Fibroblast of gingiva (primary cell): ENCODE data around the gene CTSC.

ENCODE experiments used
- DNase-seq: peaks from one replicate; pipeline ENCODE4 v3.0.0-alpha.2; 2011; ENCODE audit warnings: low read depth

CTSC gene

GRCh38 chr11:88281317-88281712, 56.2 kb downstream of the CTSC start:
- peak; percentile 9 for DNase-seq

DNA sequence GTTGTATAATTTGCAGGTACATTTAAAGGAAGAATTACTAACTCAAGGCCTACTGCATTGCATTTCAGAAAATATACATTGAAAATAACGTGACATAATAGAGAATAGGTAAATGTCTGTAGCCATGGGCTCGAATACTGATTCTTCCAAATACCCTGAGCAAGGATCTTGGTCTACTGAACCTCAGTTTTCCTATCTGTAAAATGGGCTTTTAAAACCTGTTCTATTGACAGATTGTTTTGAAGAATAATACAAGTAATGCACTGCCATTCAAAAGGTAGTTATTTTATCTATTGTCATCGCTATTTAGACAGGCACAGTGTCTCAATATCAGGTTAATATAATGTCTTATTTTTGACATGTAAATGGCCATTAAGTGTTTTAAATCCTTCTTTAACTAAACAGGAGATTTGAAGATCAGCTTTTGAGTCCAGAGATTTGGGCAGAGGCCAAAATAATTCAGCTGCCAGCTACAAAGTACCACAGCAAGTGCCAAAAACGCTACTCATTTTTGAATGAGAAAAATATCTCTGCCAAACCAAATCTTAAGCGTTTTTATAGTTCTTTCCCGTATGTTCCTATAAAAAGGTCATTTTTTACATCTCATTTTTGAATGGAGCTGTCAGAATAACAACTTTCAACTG, 56.7 kb downstream of the CTSC start:
- DNase-seq = peak; percentile 54

DNA sequence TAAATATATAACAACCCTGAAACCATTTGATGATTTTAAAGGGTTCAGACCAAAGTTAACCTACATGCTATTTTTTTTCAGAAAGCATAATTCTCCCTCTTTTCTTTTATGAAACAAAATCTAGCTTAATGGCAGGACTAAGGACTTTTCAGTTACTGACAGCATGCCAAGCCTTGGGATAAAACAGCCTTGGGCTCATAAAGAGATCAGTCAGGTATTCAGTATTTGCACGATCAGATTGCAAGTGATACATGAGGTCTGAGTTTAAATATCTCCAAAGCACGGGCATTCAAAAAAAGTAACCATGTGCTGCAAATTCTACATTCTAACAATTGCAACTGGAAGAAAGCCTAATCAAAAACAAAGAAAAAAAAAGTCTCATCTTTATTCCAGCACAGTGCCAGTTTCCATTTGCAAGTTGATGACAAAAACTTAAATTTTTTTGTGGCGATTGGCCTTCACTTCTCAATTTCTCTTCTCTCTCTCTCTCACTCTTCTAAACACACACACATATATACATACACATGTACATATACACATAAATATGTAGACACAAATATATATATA, 60.1 kb downstream of the CTSC start:
- DNase-seq = no peak

DNA sequence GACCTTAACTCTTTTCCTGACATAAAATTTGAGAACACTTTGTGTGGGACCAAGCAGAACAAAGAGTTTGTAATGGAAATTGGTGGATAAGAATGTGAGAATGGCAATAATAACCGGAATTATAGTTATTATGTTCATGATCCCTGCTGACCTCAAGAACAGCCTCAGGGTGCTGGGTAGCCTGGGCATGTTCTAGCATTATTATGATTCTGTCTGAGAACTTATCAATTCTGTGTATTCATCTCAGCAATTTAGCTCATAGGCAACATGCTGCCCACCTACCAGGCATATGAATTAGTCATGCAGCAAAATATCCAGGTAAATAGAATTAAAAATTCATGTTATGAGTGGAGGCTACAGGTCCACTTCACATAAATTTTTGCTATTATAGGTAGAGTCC, 61.9 kb downstream of the CTSC start:
- no peak for DNase-seq

GRCh38 chr11:88266919-88267318, 70.6 kb downstream of the CTSC start:
- DNase-seq = no peak

- no peak for DNase-seq
Measured at GRCh38 chr11:88266157-88266556, 71.4 kb downstream of the CTSC start.

DNA sequence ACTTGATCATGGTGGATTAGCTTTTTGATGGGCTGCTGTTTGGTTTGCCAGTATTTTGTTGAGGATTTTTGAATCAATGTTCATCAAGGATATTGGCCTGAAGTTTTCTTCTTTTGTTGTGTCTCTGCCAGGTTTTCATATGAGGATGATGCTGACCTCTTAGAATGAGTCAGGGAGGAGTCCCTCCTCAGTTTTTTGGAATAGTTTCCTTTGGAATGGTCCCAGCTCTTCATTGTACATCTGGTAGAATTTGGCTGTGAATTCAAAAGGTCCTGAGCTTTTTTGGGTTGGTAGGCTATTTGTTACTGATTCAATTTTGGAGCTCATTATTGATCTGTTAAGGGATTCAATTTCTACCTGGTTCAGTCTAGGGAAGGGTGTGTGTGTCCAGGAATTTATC, 78.1 kb downstream of the CTSC start:
- no peak for DNase-seq

- no peak for DNase-seq
Measured at GRCh38 chr11:88252208-88252607, 85.3 kb downstream of the CTSC start.

DNA sequence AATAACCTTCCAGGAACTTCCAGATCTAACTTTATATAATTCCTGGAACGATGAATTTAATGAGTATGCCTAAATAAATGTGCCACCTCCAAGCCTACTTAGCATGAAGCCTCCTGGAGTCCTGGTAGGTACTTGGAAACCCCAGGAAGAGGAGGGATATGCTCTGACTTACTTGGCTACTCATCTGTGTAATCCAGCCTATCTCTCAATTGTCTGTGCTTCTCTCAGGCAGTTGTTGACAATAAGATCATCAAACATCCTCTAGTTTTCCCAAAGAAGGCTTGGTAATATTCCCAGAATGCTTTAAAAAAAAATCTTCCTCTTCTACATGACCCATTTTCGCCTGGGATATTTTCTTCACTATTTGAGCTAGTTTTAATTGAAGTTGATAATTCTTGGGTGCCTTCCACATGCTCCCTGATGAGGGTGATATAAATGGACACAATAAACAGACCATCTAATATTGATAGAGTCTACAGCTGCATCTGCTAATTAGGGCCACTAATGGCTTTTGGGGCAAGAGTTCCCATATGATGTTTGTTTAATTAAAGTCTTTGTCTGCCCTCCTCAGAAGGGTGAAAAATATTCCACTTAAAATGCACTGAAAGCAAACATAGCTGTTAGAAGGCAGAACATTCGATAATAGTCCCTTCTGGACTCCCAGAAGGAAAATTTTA, 86.8 kb downstream of the CTSC start:
- DNase-seq = no peak

GRCh38 chr11:88249706-88250105, 87.8 kb downstream of the CTSC start:
- DNase-seq = no peak

DNA sequence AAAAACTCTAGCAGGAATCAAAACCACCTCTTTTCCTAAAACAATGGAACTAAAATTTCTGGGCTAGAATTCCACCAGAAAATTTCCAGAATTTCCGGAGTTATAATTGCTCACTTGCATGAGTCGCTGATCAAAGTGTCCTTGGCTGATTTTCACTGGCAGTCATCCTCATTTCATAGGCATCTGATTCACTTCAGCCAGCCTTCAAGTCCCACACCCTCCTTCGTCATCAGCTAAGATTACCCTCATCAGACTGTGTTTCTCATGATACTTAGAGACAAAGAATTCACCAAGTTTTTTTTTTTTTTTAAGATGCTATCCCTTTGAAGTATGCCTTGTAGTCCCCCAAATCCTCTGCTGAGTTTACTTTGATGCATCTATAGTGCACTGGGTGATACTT, 90.8 kb downstream of the CTSC start:
- peak; percentile 83 for DNase-seq

GRCh38 chr11:88245576-88245975, 92.0 kb downstream of the CTSC start:
- peak; percentile 22 for DNase-seq
